HepG2 (cell line): ENCODE results near the gene SERTAD3. TPM values are rescaled to one million over a fixed set of nuclear protein-coding genes. Genes with fewer than 3 reads are reported as not detected.

Experiments
- CHCHD3 ChIP-seq: sonication (generic); formaldehyde crosslinking; IDR thresholded peaks from 2 replicates; pipeline ENCODE4 v1.8.0; 2022; ENCODE audit warnings: mild to moderate bottlenecking, missing genetic modification reagents, moderate library complexity
- FOXO1 ChIP-seq: sonication (generic); formaldehyde crosslinking; IDR thresholded peaks from 2 replicates; pipeline ENCODE4 v1.4.0; 2020; ENCODE audit warnings: missing genetic modification reagents
- HNRNPL ChIP-seq: fragments of 200-400 bp; formaldehyde crosslinking; IDR thresholded peaks from 2 replicates; pipeline ENCODE4 v1.6.1; 2017; ENCODE audit warnings: mild to moderate bottlenecking, low read depth, low read length
- KLF12 ChIP-seq: sonication (generic); formaldehyde crosslinking; IDR thresholded peaks from 2 replicates; pipeline ENCODE4 v1.4.0; 2020; ENCODE audit warnings: missing genetic modification reagents, borderline replicate concordance
- MATR3 ChIP-seq: sonication (generic); formaldehyde crosslinking; IDR thresholded peaks from 2 replicates; pipeline ENCODE4 v1.4.0; 2020; ENCODE audit warnings: missing genetic modification reagents
- NFYC ChIP-seq: IDR thresholded peaks from 2 replicates; pipeline ENCODE4 v1.6.1; 2016; ENCODE audit warnings: missing genetic modification reagents, missing compliant biosample characterization
- PTBP1 ChIP-seq: fragments of 200-400 bp; formaldehyde crosslinking; IDR thresholded peaks from 2 replicates; pipeline ENCODE4 v1.6.1; 2018; ENCODE audit warnings: low read length, low read depth; ENCODE audit not compliant: poor library complexity, severe bottlenecking
- ZBTB3 ChIP-seq: sonication (generic); formaldehyde crosslinking; IDR thresholded peaks from 2 replicates; pipeline ENCODE4 v1.4.0; 2020; ENCODE audit warnings: low read depth, mild to moderate bottlenecking, moderate library complexity, missing genetic modification reagents, borderline replicate concordance
- ZBTB38 ChIP-seq: sonication (generic); formaldehyde crosslinking; IDR thresholded peaks from 2 replicates; pipeline ENCODE4 v1.5.1; 2020; ENCODE audit warnings: mild to moderate bottlenecking, missing genetic modification reagents
- ZNF367 ChIP-seq: sonication (generic); formaldehyde crosslinking; IDR thresholded peaks from 2 replicates; pipeline ENCODE4 v1.4.0; 2020; ENCODE audit warnings: missing genetic modification reagents, borderline replicate concordance
- ZNF7 ChIP-seq: IDR thresholded peaks from 2 replicates; pipeline ENCODE4 v1.6.1; 2016; ENCODE audit warnings: missing biosample characterization, missing genetic modification reagents
- polyA plus RNA-seq, 8 experiments: library from polyadenylated mRNA; depleted of rRNA in 3 of 8; stranded (reverse) in 7 of 8; unstranded in 1 of 8; fragments of >200 nt; fragmentation: Illumina TruSeq in 4 of 8; extraction: Trizol in 4 of 8; gene quantifications; 2 replicates each; pipeline versions ENCODE4 v1.2.1 to v1.2.3, GENCODE V29; 2011 to 2016; ENCODE audit warnings: low read depth in 4 of 8, missing spikeins in 1 of 8, mixed read lengths in 1 of 8; ENCODE audit not compliant: insufficient read depth in 1 of 8
- total RNA-seq, 5 experiments: library from RNA; depleted of rRNA; stranded (reverse); fragments of >200 nt; fragmentation: Illumina TruSeq; extraction: Trizol; gene quantifications; 2 replicates each; pipeline ENCODE4 v1.2.3, GENCODE V29; 2016; ENCODE audit warnings: low read depth in 1 of 5
- TF ChIP-seq, protein P1 (sequence below): sonication (generic); formaldehyde crosslinking; IDR thresholded peaks from 2 replicates; pipeline ENCODE4 v1.5.0; 2020; ENCODE audit warnings: mild to moderate bottlenecking, missing genetic modification reagents, borderline replicate concordance
- TF ChIP-seq, protein P2 (sequence below): sonication (generic); formaldehyde crosslinking; IDR thresholded peaks from 2 replicates; pipeline ENCODE4; 2020; ENCODE audit warnings: missing genetic modification reagents, mild to moderate bottlenecking, borderline replicate concordance
- TF ChIP-seq, protein P3 (sequence below): sonication (generic); formaldehyde crosslinking; IDR thresholded peaks from 2 replicates; pipeline ENCODE4 v1.5.1; 2020; ENCODE audit warnings: mild to moderate bottlenecking, missing genetic modification reagents
- TF ChIP-seq, protein P4 (sequence below): sonication (generic); formaldehyde crosslinking; IDR thresholded peaks from 2 replicates; pipeline ENCODE4 v1.8.0; 2022; ENCODE audit warnings: missing genetic modification reagents, mild to moderate bottlenecking, borderline replicate concordance

The SERTAD3 gene
- total and polyA plus RNA-seq, 2 of the 13 experiments (the other 11 are each of a cell fraction or from before 2014, with no cell fraction given) = 9.6 to 16.9 TPM

DNA sequence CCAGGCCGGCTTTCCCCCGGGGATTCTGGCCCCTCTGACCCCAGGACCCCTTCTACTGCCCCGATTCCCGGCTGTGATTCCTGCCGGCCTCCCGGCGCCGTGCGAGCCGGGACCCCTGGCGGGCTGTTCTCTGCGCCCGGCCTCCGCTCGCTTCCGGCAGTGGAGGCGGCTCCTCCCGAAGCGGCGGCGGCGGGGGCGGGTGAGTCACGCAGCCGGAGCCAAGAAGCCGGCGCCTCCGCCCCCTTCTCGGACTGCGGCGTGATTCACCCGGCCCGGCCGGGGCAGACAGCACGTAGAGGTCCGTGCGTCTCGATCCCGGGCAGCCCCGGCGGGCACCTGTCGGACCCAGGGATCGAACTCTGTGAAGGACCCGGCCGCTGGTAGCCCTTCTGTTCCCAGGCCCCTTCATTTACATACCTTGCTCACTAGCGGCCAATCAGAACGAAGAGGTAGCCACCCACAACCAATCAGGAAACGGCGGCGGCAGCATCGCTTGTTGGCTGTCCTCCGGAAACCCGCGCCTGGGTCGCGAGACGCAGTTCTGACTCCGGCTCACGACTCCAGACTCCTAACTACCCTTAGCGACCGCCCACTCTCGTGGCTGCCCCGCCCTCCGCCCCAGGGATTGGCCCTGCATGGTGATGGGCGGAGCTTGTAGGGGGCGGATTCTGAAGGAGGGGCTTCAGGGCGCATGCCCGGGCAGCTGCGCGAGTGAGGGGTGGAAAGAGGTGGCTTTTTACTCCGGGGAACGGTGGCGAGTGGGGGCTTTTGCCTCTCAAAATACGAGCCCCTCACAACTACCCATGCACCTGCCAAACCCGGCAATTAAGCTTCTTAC lies 18.5 kb downstream of the SERTAD3 start, which contains the start of gene SERTAD1 (continued):
- TF ChIP-seq, protein P1, sequence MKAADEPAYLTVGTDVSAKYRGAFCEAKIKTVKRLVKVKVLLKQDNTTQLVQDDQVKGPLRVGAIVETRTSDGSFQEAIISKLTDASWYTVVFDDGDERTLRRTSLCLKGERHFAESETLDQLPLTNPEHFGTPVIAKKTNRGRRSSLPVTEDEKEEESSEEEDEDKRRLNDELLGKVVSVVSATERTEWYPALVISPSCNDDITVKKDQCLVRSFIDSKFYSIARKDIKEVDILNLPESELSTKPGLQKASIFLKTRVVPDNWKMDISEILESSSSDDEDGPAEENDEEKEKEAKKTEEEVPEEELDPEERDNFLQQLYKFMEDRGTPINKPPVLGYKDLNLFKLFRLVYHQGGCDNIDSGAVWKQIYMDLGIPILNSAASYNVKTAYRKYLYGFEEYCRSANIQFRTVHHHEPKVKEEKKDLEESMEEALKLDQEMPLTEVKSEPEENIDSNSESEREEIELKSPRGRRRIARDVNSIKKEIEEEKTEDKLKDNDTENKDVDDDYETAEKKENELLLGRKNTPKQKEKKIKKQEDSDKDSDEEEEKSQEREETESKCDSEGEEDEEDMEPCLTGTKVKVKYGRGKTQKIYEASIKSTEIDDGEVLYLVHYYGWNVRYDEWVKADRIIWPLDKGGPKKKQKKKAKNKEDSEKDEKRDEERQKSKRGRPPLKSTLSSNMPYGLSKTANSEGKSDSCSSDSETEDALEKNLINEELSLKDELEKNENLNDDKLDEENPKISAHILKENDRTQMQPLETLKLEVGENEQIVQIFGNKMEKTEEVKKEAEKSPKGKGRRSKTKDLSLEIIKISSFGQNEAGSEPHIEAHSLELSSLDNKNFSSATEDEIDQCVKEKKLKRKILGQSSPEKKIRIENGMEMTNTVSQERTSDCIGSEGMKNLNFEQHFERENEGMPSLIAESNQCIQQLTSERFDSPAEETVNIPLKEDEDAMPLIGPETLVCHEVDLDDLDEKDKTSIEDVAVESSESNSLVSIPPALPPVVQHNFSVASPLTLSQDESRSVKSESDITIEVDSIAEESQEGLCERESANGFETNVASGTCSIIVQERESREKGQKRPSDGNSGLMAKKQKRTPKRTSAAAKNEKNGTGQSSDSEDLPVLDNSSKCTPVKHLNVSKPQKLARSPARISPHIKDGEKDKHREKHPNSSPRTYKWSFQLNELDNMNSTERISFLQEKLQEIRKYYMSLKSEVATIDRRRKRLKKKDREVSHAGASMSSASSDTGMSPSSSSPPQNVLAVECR (CRISPR knock-in tag) = peak; percentile 73; the same call in 1 of the 2 replicates
- TF ChIP-seq MATR3 (CRISPR knock-in tag) (no peak), CHCHD3 (no peak), NFYC (CRISPR knock-in tag) (peak; percentile 93), ZNF7 (no peak), PTBP1 (no peak), HNRNPL (0 out of 2 replicates have a peak, but pooled peaks have one; percentile 50), FOXO1 (CRISPR knock-in tag) (no peak), ZNF367 (CRISPR knock-in tag) (no peak), ZBTB3 (CRISPR knock-in tag) (no peak), KLF12 (CRISPR knock-in tag) (no peak), ZBTB38 (CRISPR knock-in tag) (no peak; the same call in 1 of the 2 replicates)
- TF ChIP-seq, protein P2, sequence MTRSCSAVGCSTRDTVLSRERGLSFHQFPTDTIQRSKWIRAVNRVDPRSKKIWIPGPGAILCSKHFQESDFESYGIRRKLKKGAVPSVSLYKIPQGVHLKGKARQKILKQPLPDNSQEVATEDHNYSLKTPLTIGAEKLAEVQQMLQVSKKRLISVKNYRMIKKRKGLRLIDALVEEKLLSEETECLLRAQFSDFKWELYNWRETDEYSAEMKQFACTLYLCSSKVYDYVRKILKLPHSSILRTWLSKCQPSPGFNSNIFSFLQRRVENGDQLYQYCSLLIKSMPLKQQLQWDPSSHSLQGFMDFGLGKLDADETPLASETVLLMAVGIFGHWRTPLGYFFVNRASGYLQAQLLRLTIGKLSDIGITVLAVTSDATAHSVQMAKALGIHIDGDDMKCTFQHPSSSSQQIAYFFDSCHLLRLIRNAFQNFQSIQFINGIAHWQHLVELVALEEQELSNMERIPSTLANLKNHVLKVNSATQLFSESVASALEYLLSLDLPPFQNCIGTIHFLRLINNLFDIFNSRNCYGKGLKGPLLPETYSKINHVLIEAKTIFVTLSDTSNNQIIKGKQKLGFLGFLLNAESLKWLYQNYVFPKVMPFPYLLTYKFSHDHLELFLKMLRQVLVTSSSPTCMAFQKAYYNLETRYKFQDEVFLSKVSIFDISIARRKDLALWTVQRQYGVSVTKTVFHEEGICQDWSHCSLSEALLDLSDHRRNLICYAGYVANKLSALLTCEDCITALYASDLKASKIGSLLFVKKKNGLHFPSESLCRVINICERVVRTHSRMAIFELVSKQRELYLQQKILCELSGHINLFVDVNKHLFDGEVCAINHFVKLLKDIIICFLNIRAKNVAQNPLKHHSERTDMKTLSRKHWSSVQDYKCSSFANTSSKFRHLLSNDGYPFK = peak; percentile 31; the same call in 1 of the 2 replicates
- TF ChIP-seq, protein P3, sequence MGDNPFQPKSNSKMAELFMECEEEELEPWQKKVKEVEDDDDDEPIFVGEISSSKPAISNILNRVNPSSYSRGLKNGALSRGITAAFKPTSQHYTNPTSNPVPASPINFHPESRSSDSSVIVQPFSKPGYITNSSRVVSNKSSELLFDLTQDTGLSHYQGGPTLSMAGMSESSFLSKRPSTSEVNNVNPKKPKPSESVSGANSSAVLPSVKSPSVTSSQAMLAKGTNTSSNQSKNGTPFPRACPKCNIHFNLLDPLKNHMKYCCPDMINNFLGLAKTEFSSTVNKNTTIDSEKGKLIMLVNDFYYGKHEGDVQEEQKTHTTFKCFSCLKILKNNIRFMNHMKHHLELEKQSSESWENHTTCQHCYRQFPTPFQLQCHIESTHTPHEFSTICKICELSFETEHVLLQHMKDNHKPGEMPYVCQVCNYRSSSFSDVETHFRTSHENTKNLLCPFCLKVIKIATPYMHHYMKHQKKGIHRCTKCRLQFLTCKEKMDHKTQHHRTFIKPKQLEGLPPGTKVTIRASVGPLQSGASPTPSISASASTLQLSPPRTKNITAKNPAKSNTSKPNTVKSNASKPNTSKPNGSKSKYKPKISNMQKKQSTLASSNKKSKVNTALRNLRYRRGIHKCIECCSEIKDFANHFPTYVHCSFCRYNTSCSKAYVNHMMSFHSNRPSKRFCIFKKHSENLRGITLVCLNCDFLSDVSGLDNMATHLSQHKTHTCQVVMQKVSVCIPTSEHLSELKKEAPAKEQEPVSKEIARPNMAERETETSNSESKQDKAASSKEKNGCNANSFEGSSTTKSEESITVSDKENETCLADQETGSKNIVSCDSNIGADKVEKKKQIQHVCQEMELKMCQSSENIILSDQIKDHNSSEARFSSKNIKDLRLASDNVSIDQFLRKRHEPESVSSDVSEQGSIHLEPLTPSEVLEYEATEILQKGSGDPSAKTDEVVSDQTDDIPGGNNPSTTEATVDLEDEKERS (CRISPR knock-in tag) = no peak
- TF ChIP-seq, protein P4, sequence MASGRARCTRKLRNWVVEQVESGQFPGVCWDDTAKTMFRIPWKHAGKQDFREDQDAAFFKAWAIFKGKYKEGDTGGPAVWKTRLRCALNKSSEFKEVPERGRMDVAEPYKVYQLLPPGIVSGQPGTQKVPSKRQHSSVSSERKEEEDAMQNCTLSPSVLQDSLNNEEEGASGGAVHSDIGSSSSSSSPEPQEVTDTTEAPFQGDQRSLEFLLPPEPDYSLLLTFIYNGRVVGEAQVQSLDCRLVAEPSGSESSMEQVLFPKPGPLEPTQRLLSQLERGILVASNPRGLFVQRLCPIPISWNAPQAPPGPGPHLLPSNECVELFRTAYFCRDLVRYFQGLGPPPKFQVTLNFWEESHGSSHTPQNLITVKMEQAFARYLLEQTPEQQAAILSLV (CRISPR knock-in tag) = no peak
